ENCODE results near the gene EBLN1.

GRCh38 chr10:22250897-22251660, 33.3 kb upstream of the EBLN1 start:
- no peak for TF ChIP-seq RAD21 (IDR thresholded peaks at IDR 0.05; ENCODE audit: low read depth)
- TF ChIP-seq EP300 (IDR thresholded peaks at IDR 0.05; ENCODE audit: borderline replicate concordance), result no peak
